BE2C (cell line): ENCODE results near the gene MED29.

Experiments
- DNase-seq: peaks from one replicate; pipeline ENCODE4 v3.0.0-alpha.2; 2020
- H3K27me3 ChIP-seq: fragments of 250-450 bp; sonication (Bioruptor Pico); 2 replicates; pipeline ENCODE4 v1.5.1; 2020; ENCODE audit warnings: mild to moderate bottlenecking
- H3K36me3 ChIP-seq: fragments of 250-450 bp; sonication (Bioruptor Pico); 2 replicates; pipeline ENCODE4 v1.5.1; 2020; ENCODE audit warnings: mild to moderate bottlenecking
- H3K4me1 ChIP-seq: fragments of 250-450 bp; sonication (Bioruptor Pico); 2 replicates; pipeline ENCODE4 v1.5.1; 2020
- H3K4me3 ChIP-seq: 2 replicates; pipeline ENCODE4 v1.5.1; 2011; ENCODE audit warnings: low read depth, low read length
- H3K9me3 ChIP-seq: fragments of 250-450 bp; sonication (Bioruptor Pico); 2 replicates; pipeline ENCODE4 v1.5.1; 2020
- TF ChIP-seq, protein P1 (sequence below): IDR thresholded peaks from 2 replicates; pipeline ENCODE4 v1.5.1; 2012; ENCODE audit warnings: mild to moderate bottlenecking, low read depth, low read length

Gene MED29

DNA sequence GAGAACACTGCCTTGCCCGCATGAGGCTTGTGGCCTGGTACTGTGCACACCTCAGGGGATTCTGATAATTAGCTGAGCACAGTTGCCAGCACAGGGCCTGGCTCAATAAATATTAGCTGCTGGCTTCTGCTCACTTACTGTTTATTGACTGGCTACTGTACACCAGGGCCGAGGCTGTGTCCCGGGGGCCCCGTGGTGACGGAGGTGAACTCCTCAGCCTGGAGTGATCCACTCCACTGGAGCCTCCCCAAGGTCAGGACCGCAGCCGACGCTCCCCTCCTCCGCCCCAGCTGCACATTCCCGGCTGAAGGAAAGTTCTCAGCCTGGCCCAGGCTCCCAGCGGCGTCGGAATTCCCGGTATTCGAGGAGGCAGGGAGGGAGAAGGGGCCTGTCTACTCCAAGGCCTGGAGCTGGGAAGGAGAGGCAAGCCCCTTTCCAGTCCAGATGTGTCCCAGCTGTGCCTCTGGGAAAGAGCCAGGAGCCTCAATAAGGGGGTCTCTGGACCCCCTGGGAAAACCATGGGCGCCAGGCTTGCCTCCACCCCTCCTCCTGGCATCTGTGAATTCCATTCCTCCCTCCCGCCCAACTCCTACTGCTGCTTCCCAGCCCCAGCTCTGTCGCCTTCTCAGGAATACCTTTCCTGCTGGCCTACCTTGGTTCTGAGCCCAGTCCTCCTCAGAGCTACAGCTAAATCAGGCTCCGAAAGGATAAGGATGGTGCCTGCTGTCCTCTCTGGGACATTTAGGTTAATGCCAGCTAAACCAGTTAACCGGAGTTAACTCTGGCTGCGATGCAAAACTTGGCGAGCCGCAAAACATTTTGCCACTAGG, 37.3 kb downstream of the MED29 start:
- Histone ChIP-seq H3K4me3 (no peak overlapping the region), H3K27me3 (no peaks in the 10 kb centered on the region), H3K4me1 (no peaks in the 10 kb centered on the region), H3K9me3 (no peaks in the 10 kb centered on the region), H3K36me3 (peaks cover 28% of the 10 kb centered on the region)
- no peak for DNase-seq
- TF ChIP-seq, protein P1, sequence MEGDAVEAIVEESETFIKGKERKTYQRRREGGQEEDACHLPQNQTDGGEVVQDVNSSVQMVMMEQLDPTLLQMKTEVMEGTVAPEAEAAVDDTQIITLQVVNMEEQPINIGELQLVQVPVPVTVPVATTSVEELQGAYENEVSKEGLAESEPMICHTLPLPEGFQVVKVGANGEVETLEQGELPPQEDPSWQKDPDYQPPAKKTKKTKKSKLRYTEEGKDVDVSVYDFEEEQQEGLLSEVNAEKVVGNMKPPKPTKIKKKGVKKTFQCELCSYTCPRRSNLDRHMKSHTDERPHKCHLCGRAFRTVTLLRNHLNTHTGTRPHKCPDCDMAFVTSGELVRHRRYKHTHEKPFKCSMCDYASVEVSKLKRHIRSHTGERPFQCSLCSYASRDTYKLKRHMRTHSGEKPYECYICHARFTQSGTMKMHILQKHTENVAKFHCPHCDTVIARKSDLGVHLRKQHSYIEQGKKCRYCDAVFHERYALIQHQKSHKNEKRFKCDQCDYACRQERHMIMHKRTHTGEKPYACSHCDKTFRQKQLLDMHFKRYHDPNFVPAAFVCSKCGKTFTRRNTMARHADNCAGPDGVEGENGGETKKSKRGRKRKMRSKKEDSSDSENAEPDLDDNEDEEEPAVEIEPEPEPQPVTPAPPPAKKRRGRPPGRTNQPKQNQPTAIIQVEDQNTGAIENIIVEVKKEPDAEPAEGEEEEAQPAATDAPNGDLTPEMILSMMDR: no peak

DNA sequence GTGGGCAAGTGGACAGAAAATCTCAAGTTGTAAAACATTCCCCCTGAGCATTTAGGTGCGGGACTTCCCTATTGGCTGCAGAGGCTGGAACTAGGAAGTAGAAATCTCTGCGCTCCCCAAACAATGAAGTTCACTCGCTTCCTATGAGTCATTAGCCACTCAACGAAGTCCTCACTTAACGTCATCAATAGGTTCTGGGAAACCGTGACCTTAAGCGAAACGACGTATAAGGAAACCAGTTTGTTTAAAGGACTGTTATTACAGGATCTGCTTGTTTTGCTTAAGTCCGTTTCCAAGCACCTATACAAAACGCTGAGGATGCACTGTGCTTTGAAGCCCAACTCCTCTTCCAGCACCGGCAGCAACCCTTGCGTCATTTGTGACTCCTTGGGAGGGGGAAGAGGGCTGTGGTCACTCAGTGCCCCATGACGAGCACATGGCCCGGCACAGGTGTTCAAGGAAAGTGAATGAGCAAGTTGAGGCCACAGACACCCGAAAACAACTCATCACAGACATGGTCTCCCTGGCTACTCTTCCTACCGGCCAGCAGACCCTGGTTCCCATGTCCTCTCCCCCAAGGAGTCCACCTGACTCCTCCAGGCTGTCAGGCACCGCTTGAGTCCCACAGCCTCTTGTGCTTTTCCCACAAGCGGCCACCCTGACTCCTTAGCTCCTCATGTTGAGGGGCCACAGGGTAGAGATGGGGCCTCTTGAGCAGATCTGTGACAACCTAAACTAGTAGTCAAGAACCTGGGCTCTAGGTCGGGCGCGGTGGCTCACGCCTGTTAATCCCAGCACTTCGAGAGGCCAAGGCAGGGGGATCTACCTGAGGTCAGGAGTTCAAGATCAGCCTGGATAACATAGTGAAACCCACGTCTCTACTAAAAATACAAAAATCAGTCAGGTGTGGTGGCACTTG, 39.8 kb downstream of the MED29 start:
- peaks cover 38% of the 10 kb centered on the region for H3K36me3 ChIP-seq
- no peaks in the 10 kb centered on the region for H3K9me3 ChIP-seq
- DNase-seq: no peak
- H3K4me3 ChIP-seq: no peak overlapping the region
- H3K4me1 ChIP-seq: peaks cover 3% of the 10 kb centered on the region; the same call in 1 of the 2 replicates
- TF ChIP-seq, protein P1: no peak
- H3K27me3 ChIP-seq: no peaks in the 10 kb centered on the region

DNA sequence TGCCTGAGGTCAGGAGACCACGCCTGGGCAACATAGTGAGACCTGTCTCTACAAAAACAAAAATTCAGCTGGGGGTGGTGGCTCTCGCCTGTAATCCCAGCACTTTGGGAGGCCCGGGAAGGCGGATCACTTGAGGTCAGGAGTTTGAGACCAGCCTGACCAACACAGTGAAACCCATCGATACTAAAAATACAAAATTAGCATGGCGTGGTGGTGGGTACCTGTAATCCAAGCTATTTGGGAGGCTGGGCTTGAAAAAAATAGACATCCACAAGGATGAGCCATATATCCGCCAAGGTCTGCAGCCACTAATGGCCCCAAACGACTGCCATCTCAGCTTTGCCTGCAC, 41.5 kb downstream of the MED29 start:
- Histone ChIP-seq H3K9me3 (no peaks in the 10 kb centered on the region), H3K36me3 (peaks cover 38% of the 10 kb centered on the region), H3K4me1 (peaks cover 3% of the 10 kb centered on the region; the same call in 1 of the 2 replicates), H3K27me3 (no peaks in the 10 kb centered on the region), H3K4me3 (no peak overlapping the region)
- no peak for DNase-seq
- TF ChIP-seq, protein P1: no peak

DNA sequence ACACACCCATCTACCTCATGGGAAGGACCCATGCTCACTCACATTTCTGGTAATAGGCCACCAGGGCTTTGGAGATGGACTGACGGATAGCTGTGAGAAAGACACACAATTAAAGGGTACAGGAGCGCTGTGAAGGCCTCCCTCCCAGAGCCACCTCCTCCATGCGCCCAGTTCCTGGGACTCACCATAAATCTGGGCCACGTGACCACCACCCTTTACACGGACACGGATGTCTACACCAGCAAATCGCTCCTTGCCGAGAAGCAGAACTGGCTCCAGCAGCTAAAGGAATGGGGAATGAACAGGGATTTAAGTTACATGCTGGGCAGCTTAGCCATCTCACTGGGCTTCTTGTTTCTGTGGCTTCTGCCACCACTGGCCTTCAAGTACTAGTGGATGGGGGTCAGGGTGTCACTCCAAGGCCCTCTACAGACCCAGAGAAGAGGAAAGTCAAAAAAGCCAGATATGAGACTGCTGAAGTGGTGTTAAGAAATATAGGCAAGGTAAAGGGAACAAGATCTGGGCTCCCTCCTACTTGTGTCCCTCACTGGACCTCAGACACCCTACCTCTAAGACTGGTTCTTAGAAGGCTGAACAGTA, 42.4 kb downstream of the MED29 start:
- Histone ChIP-seq H3K4me1 (peaks cover 3% of the 10 kb centered on the region; the same call in 1 of the 2 replicates), H3K4me3 (no peak overlapping the region), H3K27me3 (no peaks in the 10 kb centered on the region), H3K9me3 (no peaks in the 10 kb centered on the region), H3K36me3 (peaks cover 38% of the 10 kb centered on the region)
- no peak for DNase-seq
- TF ChIP-seq, protein P1: no peak

DNA sequence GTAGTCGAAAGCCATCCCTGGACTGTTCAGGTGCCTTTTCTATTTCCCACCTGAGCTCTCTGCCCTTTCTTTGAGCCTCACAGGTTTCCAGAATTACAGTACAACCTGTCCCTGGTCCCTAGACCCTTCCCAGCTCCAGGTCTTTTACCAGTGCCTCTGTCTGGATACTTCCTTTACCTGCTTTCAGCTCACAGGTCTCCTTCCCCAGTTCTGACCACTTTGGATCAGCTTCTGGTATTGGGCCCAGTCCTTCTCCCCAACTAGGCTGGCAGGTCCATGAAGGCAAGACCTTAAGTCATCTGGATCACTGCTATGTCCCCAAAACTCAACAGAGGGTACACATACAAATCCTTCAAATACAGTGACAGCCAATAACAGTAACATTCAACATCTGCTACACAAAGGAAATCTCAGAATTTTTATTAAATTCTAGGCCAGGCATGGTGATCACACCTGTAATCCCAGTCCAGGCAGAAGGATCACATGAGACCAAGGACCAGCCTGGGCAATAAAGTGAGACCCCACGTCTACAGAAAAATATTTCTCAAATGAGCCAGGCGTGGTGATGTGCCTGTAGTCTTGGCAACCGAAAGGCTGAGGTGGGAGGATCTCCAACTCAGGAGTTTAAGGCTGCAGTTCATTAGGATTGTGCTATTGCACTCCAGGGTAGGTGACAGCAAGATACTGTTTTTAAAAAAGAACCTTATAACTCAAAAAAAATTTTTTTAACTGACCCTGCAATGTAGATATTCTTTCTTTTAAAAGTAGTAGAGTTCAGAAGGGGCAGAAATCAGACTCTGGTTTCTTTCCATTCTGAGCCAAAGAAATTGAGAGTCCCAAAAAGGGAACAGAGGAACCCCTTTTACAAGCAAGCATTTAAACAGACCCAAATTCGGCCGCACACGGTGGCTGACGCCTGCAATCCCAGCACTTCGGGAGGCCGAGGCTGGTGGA, 43.2 kb downstream of the MED29 start:
- Histone ChIP-seq H3K27me3 (no peaks in the 10 kb centered on the region), H3K4me1 (peaks cover 3% of the 10 kb centered on the region; the same call in 1 of the 2 replicates), H3K9me3 (no peaks in the 10 kb centered on the region), H3K36me3 (peaks cover 38% of the 10 kb centered on the region), H3K4me3 (peak overlapping the region; percentile 99)
- TF ChIP-seq, protein P1: no peak
- DNase-seq: no peak
